Measurements from ENCODE around the gene TRIM32.

TRIM32 gene

GRCh38 chr9:116697362-116697761 is 10.3 kb downstream of the TRIM32 start:
- Histone ChIP-seq H3K23ac (ENCODE audit: low read length in 2 of 2) (no peak overlapping the region), H4K91ac (ENCODE audit: low read length) (no peak overlapping the region), H3K4me1 (ENCODE audit: control insufficient read depth, insufficient read depth, low read depth, low read length) (peaks cover 11% of the 10 kb centered on the region), H3K9ac (ENCODE audit: low read length) (no peak overlapping the region), H2AK5ac (ENCODE audit: low read length, severe bottlenecking) (no peak overlapping the region), H3K14ac (ENCODE audit: low read length in 2 of 2) (no peak overlapping the region), H3K9me3 (ENCODE audit: control insufficient read depth, low read length) (no peaks in the 10 kb centered on the region), H2AFZ (ENCODE audit: low read depth, low read length) (no peak overlapping the region), H3K36me3 (ENCODE audit: control insufficient read depth in 1 of 2, insufficient read depth in 2 of 2, low read depth in 1 of 2, low read length in 2 of 2) (peaks cover 21 to 62% of the 10 kb centered on the region in 2 experiments), H3K18ac (ENCODE audit: low read depth in 1 of 2, low read length in 2 of 2) (no peak overlapping the region), H3K27me3 (ENCODE audit: control insufficient read depth in 1 of 2, insufficient read depth in 1 of 2, low read length in 2 of 2) (no peaks in the 10 kb centered on the region), H3K4ac (ENCODE audit: low read depth in 1 of 2, low read length in 2 of 2) (no peak overlapping the region), H2BK12ac (ENCODE audit: low read length in 2 of 2) (no peak overlapping the region), H3K4me2 (ENCODE audit: low read length, poor library complexity, severe bottlenecking) (no peak overlapping the region), H3K79me1 (replicated peaks; ENCODE audit: low read length, poor library complexity, severe bottlenecking) (peaks cover 25% of the 10 kb centered on the region), H4K8ac (ENCODE audit: low read length) (no peak overlapping the region), H3K27ac (ENCODE audit: low read length, poor library complexity, severe bottlenecking) (no peak overlapping the region), H2BK120ac (ENCODE audit: low read depth, low read length) (no peak overlapping the region), H2BK15ac (ENCODE audit: low read depth, poor library complexity, severe bottlenecking) (no peak overlapping the region), H2BK5ac (ENCODE audit: low read depth, low read length, poor library complexity, severe bottlenecking) (no peak overlapping the region), H3K4me3 (ENCODE audit: insufficient read depth in 1 of 2, low read depth in 1 of 2, low read length in 2 of 2) (no peak overlapping the region)
- no CpG with 5 or more reads among the region's 1 CpG for WGBS
- DNase-seq: peak; percentile 38

- peaks cover 11% of the 10 kb centered on the region for H3K4me1 ChIP-seq (ENCODE audit: control insufficient read depth, insufficient read depth, low read depth, low read length)
- no peak overlapping the region for H3K9ac ChIP-seq (ENCODE audit: low read length)
- H2BK120ac ChIP-seq (ENCODE audit: low read depth, low read length): no peak overlapping the region
- H3K36me3 ChIP-seq (ENCODE audit: control insufficient read depth in 1 of 2, insufficient read depth in 2 of 2, low read depth in 1 of 2, low read length in 2 of 2): peaks cover 21 to 68% of the 10 kb centered on the region in 2 experiments
- H2BK12ac ChIP-seq (ENCODE audit: low read length in 2 of 2): no peak overlapping the region
- no peak overlapping the region for H2AK5ac ChIP-seq (ENCODE audit: low read length, severe bottlenecking)
- no peaks in the 10 kb centered on the region for H3K9me3 ChIP-seq (ENCODE audit: control insufficient read depth, low read length)
- no peak overlapping the region for H3K27ac ChIP-seq (ENCODE audit: low read length, poor library complexity, severe bottlenecking)
- H3K14ac ChIP-seq (ENCODE audit: low read length in 2 of 2): no peak overlapping the region
- WGBS: 98% methylated on average over 16 of the region's 16 CpGs
- no peak overlapping the region for H3K4me2 ChIP-seq (ENCODE audit: low read length, poor library complexity, severe bottlenecking)
- no peak overlapping the region for H2AFZ ChIP-seq (ENCODE audit: low read depth, low read length)
- H3K4ac ChIP-seq (ENCODE audit: low read depth in 1 of 2, low read length in 2 of 2): no peak overlapping the region
- no peak overlapping the region for H4K8ac ChIP-seq (ENCODE audit: low read length)
- H3K23ac ChIP-seq (ENCODE audit: low read length in 2 of 2): no peak overlapping the region
- peaks cover 25% of the 10 kb centered on the region for H3K79me1 ChIP-seq (replicated peaks; ENCODE audit: low read length, poor library complexity, severe bottlenecking)
- no peak for DNase-seq
- H2BK5ac ChIP-seq (ENCODE audit: low read depth, low read length, poor library complexity, severe bottlenecking): no peak overlapping the region
- H3K4me3 ChIP-seq (ENCODE audit: insufficient read depth in 1 of 2, low read depth in 1 of 2, low read length in 2 of 2): no peak overlapping the region
- H2BK15ac ChIP-seq (ENCODE audit: low read depth, poor library complexity, severe bottlenecking): no peak overlapping the region
- peak overlapping the region in 1 of 2 experiments; percentile 29 for H3K18ac ChIP-seq (ENCODE audit: low read depth in 1 of 2, low read length in 2 of 2)
- no peaks in the 10 kb centered on the region for H3K27me3 ChIP-seq (ENCODE audit: control insufficient read depth in 1 of 2, insufficient read depth in 1 of 2, low read length in 2 of 2)
- H4K91ac ChIP-seq (ENCODE audit: low read length): no peak overlapping the region
Measured at GRCh38 chr9:116697887-116698286, 10.8 kb downstream of the TRIM32 start.

- Histone ChIP-seq H2AFZ (ENCODE audit: low read depth, low read length) (no peak overlapping the region), H3K14ac (ENCODE audit: low read length in 2 of 2) (no peak overlapping the region), H2AK5ac (ENCODE audit: low read length, severe bottlenecking) (no peak overlapping the region), H3K27me3 (ENCODE audit: control insufficient read depth in 1 of 2, insufficient read depth in 1 of 2, low read length in 2 of 2) (no peaks in the 10 kb centered on the region), H4K8ac (ENCODE audit: low read length) (no peak overlapping the region), H3K4ac (ENCODE audit: low read depth in 1 of 2, low read length in 2 of 2) (no peak overlapping the region), H3K4me2 (ENCODE audit: low read length, poor library complexity, severe bottlenecking) (no peak overlapping the region), H3K4me1 (ENCODE audit: control insufficient read depth, insufficient read depth, low read depth, low read length) (peaks cover 7% of the 10 kb centered on the region), H3K36me3 (ENCODE audit: control insufficient read depth in 1 of 2, insufficient read depth in 2 of 2, low read depth in 1 of 2, low read length in 2 of 2) (peaks cover 21 to 73% of the 10 kb centered on the region in 2 experiments), H3K27ac (ENCODE audit: low read length, poor library complexity, severe bottlenecking) (no peak overlapping the region), H4K91ac (ENCODE audit: low read length) (no peak overlapping the region), H2BK12ac (ENCODE audit: low read length in 2 of 2) (no peak overlapping the region), H2BK15ac (ENCODE audit: low read depth, poor library complexity, severe bottlenecking) (no peak overlapping the region), H3K4me3 (ENCODE audit: insufficient read depth in 1 of 2, low read depth in 1 of 2, low read length in 2 of 2) (no peak overlapping the region), H3K9me3 (ENCODE audit: control insufficient read depth, low read length) (no peaks in the 10 kb centered on the region), H2BK5ac (ENCODE audit: low read depth, low read length, poor library complexity, severe bottlenecking) (no peak overlapping the region), H3K23ac (ENCODE audit: low read length in 2 of 2) (no peak overlapping the region), H2BK120ac (ENCODE audit: low read depth, low read length) (no peak overlapping the region), H3K18ac (ENCODE audit: low read depth in 1 of 2, low read length in 2 of 2) (no peak overlapping the region), H3K79me1 (replicated peaks; ENCODE audit: low read length, poor library complexity, severe bottlenecking) (peaks cover 28% of the 10 kb centered on the region), H3K9ac (ENCODE audit: low read length) (no peak overlapping the region)
- DNase-seq: no peak
- 100% methylated on average over 1 of the region's 1 CpG for WGBS
Measured at GRCh38 chr9:116700279-116700678, 13.2 kb downstream of the TRIM32 start.

- no peak for DNase-seq
- Histone ChIP-seq H3K4me1 (ENCODE audit: control insufficient read depth, insufficient read depth, low read depth, low read length) (peaks cover 7% of the 10 kb centered on the region), H4K8ac (ENCODE audit: low read length) (no peak overlapping the region), H3K4ac (ENCODE audit: low read depth in 1 of 2, low read length in 2 of 2) (no peak overlapping the region), H3K4me2 (ENCODE audit: low read length, poor library complexity, severe bottlenecking) (no peak overlapping the region), H2BK15ac (ENCODE audit: low read depth, poor library complexity, severe bottlenecking) (no peak overlapping the region), H4K91ac (ENCODE audit: low read length) (no peak overlapping the region), H3K79me1 (replicated peaks; ENCODE audit: low read length, poor library complexity, severe bottlenecking) (peaks cover 28% of the 10 kb centered on the region), H3K18ac (ENCODE audit: low read depth in 1 of 2, low read length in 2 of 2) (no peak overlapping the region), H3K14ac (ENCODE audit: low read length in 2 of 2) (no peak overlapping the region), H2AFZ (ENCODE audit: low read depth, low read length) (no peak overlapping the region), H2BK12ac (ENCODE audit: low read length in 2 of 2) (no peak overlapping the region), H3K27me3 (ENCODE audit: control insufficient read depth in 1 of 2, insufficient read depth in 1 of 2, low read length in 2 of 2) (no peaks in the 10 kb centered on the region), H3K23ac (ENCODE audit: low read length in 2 of 2) (no peak overlapping the region), H3K27ac (ENCODE audit: low read length, poor library complexity, severe bottlenecking) (no peak overlapping the region), H2AK5ac (ENCODE audit: low read length, severe bottlenecking) (no peak overlapping the region), H2BK5ac (ENCODE audit: low read depth, low read length, poor library complexity, severe bottlenecking) (no peak overlapping the region), H3K36me3 (ENCODE audit: control insufficient read depth in 1 of 2, insufficient read depth in 2 of 2, low read depth in 1 of 2, low read length in 2 of 2) (peaks cover 21 to 67% of the 10 kb centered on the region in 2 experiments), H3K9me3 (ENCODE audit: control insufficient read depth, low read length) (no peaks in the 10 kb centered on the region), H2BK120ac (ENCODE audit: low read depth, low read length) (no peak overlapping the region), H3K9ac (ENCODE audit: low read length) (no peak overlapping the region), H3K4me3 (ENCODE audit: insufficient read depth in 1 of 2, low read depth in 1 of 2, low read length in 2 of 2) (no peak overlapping the region)
- WGBS: 100% methylated on average over 1 of the region's 2 CpGs
Measured at GRCh38 chr9:116700882-116701865, 14.1 kb downstream of the TRIM32 start.
